ENCODE measurements around the gene HOXB8.

GRCh38 chr17:48639136-48639535, 24.0 kb upstream of the HOXB8 start:
- TF ChIP-seq EZH2 (IDR thresholded peaks at IDR 0.05; ENCODE audit: low read depth) (no peak), CTCF (conservative IDR thresholded peaks at IDR 0.05) (no peak)
